Stromal cell of bone marrow (primary cell): ENCODE data around the gene EMILIN1.
A peak's percentile ranks its signal among the peaks of the same experiment; 100 is the strongest.
"Not testable (repeated sequence)": the region's sequence is repeated elsewhere in the genome, so short reads cannot be mapped to it uniquely, and the experiment has no call there.

ENCODE experiments used
- DNase-seq: peaks from one replicate; pipeline ENCODE4 v3.0.0-alpha.2; 2012; ENCODE audit warnings: low read depth

Gene EMILIN1

GRCh38 chr2:27053776-27054175, 24.6 kb upstream of the EMILIN1 start:
- DNase-seq: no peak

DNA sequence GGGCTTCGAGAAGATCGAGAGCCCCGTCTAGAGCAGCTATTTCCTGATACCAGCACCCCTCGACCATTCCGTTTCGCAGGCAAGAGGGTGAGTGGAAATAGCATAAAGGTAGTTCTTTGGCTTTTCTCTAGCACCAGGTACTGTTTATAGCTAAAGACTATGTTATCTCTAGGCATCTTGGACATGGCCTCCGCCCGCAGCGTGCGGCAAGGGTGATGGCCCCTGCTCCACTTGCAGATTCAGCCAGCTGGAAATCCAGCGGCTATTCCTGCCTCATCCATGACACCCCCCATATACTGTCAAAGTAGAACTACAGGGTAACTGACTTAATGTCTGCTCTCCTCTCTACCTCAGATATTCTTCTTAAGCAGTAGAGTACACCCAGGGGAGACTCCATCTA, 23.7 kb upstream of the EMILIN1 start:
- DNase-seq: no peak

DNA sequence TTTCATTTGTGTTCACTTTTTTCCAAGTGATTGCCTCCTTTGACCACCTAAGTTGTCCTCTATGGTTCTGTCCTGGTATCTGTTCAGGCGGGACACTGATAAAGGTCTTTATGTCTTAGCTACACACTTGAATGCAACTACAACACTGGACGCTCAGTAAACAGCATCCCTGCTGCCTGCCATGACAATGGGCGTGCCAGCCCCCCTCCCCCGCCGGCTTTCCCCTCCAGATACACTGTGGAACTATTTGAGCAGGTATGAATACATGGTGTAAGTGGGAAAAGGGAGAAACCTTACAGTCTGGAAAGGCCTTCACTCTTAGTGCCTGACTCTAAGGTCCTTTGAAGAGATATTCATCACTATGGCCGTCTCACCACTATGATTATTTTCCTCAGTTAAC, 21.2 kb upstream of the EMILIN1 start:
- no peak for DNase-seq

- no peak for DNase-seq
These were observed 20.2 kb upstream of the EMILIN1 start for GRCh38 chr2:27058210-27058609.

DNA sequence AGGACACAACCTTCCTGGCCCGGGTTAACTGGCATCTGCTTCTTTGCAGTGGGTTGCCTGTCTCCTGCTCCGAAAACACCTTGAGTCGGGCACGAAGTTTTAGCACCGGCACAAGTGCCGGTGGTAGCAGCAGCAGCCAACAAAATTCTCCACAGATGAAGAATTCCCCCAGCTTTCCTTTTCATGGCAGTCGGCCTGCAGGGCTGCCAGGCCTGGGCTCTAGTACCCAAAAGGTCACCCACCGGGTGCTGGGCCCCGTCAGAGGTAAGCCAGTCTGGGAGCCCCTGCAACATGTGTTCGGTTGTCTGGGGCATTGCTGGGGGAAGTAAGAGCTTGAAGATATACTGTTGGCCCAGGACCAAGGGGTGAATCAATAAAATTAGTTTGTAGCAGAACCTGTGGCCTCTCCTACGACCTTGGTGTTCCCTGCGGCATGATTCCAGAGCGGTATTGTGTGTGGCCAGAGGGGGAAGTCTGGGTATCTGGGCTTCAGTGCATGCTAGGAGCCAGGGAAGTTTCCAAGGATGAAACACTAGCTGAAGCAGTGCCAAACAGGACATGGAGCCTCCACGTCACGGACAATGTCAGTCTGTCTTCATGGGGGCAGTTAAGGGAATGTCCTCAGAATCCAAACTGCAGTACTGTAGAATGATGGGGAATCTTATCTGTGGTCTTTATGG, 19.1 kb upstream of the EMILIN1 start:
- no peak for DNase-seq

GRCh38 chr2:27060323-27060722, 18.1 kb upstream of the EMILIN1 start:
- no peak for DNase-seq

DNA sequence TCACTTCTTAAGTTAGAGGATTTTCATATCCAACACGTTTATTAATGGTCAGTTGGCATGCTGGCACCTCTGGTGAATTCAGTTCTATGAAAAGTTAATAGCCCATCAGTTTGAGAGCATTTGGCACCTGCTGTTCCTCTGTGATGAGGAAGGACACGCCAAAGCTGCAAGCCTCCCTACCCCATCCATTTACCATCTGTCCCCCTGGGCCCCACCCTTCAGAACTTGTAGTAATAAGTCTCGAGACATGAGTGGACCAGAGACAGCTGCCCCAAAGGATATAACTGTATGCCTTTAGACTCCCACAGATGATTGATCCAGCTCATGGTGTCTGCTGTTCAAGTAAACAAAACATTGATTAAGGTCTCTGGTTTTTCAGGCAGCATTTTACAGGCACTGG, 13.3 kb upstream of the EMILIN1 start:
- no peak for DNase-seq

DNA sequence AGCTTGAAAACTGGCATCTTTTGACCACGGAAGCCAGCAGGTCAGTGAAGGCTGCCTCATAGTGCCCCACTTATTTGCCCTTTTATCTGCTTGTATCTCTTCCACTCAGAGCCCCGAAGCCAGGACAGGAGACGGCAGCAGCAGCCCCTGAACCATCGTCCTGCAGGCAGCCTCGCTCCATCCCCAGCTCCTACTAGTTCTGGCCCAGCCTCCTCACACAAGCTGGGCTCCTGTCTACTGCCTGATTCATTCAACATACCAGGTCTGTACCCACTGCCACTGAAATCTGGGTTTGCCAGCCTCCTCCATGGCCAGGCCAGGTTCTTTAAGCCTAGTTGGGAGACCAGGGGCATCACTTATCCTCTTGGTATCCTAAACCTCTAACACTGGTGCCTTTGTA, 11.0 kb upstream of the EMILIN1 start:
- DNase-seq: no peak

DNA sequence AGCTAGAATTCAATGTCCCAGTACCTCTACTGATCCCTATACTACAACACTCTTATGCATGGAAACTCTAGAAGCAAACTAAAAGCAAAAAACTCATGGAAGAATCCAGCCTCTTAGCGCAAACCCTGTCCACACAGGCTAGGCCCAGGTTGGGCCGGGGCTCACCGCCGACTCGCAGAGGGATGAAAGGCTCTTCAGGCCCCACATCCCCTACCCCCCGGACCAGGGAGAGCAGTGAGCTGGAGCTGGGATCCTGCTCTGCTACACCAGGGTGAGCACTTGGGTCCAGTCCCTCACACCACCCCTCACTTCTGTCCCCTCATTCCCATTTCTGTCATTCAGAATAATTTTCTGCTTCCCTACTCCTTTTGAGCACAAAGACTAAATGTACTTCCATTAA, 9.0 kb upstream of the EMILIN1 start:
- DNase-seq: no peak

- no peak for DNase-seq
These were observed 8.3 kb upstream of the EMILIN1 start for GRCh38 chr2:27069961-27070618.

DNA sequence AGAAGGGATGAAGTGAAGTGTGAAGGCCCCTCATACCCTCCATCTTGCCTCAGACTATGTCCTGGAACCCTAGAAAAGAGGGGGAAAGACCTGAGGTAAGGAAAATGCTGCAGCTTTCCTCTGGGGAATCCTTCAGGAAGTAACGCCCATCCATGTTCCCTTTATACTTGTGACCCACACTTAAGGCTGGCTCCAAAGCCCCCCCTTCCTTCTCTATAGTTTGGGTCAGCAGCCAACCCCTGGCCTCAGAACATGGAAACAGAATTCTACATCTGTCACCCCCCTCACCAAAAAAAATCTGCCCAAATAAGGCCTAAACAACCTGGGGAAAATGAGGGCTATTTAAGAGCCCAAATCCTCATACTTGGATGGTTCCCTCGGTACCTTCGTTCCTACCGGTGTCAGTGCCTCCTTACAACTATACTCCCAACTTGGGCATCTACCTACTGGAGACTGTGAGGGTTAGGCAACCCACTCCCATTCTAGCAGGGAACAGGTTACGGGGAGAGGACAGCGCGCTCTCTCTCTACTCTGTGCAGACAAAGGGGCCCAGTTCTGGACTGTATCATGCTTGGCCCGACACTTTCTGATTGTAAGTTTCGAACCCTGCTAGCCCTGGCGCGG, 7.7 kb upstream of the EMILIN1 start:
- no peak for DNase-seq

DNA sequence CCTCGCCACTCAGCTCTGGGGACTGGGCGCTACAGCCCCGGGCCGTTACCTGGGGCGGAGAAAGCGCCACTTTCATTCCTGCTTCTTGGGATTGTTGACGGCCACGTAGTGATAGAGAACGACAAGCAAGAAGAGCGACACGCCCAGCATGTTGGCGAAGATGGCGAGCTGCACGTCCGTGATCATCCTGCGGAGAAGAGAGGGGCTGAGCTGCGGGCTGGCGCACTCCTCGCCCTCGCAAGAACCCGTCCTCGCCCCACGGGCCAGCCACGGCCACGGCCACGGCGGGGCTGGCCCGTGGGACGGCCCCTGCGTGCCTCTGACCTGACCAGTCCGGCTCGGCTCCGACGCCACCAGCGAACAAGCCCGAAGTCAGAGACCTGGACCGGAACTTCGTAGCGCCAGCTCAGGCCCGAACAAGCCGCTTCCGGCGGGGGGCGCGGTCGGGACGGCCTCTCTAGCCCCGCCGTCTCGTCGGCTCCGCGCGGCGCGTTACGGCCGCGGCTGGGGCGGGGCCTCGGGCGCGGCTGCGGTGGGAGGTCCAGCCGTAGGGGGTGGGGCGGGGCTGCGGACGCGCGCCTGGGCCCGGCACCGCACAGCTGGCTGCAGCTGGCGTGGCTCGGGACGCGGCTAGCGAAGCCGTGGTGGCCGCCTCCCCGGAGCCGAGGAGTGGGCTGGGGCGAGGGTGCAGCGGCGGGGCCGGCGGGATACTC, 7.0 kb upstream of the EMILIN1 start, which contains the start of gene OST4:
Gene OST4 (minus strand): TSS at position 378 of the 713 bp plus-strand sequence.
- peak; percentile 88 for DNase-seq

DNA sequence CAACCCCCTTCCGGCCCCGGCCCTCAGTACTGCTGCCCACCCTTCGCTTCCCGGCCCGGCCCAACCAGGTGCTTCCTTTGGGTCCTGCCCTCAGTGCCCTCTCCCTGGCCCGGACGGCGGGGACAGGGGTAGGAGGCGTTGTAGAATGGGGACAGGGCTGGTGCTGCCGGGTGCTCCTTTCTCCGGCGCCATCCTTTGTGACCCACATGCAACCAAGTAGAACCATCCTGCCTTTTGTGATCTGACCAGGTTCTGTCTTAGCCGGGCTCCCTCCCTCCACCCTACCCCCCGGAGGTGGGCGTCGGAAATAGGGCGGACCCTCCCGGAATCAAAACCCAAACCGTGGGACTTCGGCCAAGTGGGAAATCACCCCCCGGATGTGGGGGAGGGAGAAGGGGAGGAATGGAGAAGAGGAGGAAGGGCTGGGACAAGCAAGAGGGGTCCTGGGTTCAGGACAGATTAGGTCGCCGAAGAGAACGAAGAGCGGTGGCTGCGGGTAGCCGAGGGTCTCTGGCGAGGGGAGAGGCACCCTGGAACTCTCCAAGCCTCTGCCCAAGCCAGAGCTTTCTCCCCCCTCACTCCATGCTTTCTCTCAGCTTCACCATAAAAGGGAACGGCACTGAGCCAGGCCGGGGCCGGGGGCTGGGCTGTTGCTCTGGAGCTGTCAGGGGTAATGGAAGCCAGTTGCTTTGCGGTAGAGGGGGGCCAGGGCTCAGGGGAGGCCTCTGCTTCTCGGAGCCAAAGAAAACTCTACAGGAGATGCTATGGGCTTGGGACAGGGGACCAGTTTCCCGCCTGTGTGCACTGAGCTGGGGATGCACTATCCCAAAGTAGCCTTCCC, 6.2 kb upstream of the EMILIN1 start:
- no peak for DNase-seq

DNA sequence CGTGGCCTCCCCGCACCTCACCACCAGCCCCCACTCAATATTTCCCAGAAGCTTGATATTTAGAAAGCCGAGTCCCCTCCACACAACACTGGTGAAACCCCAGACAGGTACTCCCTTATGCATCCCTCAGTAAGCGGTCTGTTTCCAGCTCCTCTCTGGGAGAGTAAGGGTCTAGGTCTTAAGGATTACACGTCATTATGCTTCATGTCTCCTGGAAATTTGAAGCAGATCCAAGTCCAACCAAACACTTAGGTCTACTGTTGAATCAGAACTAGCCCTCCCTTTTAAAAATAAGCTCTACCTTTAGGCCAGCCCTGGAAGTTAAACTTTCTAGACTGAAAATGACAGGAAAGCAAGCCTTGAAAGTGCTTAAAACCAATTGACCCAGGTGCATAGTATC, 5.5 kb upstream of the EMILIN1 start:
- DNase-seq: no peak

DNA sequence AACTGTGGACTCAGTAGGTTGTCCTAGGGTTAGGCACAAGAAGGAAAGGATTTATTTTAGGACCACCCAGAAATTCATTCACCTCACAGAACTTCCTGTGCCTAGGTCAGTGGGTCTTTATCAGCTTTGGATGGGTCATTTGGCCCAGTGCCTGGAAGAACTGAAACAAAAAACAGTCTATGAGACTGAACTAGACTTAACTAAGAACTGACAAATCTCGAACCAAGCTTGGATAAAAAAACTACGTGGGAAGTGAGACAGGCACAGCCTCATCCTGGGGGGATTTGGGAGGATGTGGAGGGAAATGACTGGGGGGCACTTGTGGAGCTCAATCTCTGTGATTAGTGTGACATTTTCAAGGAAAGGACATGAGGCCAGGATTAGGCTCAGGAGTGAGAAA, 4.6 kb upstream of the EMILIN1 start:
- DNase-seq: no peak

- DNase-seq: no peak
These were observed 3.5 kb upstream of the EMILIN1 start for GRCh38 chr2:27074738-27075565.

DNA sequence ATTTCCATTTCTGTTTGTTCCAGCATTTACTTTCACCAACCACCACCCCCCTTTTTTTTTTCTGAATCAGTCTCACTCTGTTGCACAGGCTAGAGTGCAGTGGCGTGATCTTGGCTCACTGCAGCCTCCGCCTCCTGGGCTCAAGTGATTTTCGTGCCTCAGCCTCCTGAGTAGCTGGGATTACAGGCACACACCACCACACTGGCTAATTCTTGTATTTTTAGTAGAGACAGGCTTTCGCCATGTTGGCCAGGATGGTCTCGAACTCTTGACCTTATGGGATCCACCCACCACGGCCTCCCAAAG, 2.9 kb upstream of the EMILIN1 start:
- not testable (repeated sequence) for DNase-seq

DNA sequence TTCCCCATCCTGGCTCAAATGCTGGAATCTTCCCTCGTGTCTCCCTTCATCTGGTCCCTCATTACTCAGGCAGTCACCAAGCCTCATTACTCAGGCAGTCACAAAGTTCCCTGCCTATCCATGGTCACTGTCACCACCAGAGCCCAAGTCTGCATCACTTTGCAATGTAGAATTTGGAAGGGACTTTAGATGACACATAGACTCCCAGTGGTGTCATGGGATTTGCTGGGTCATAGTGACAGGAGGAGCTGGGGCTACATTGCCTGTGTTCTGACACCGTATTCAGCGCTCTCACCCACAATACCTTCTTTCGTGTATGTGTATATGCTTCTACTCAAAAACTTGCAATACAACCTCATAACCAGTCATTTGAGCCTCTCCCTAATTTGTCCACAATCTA, 2.1 kb upstream of the EMILIN1 start:
- no peak for DNase-seq

DNA sequence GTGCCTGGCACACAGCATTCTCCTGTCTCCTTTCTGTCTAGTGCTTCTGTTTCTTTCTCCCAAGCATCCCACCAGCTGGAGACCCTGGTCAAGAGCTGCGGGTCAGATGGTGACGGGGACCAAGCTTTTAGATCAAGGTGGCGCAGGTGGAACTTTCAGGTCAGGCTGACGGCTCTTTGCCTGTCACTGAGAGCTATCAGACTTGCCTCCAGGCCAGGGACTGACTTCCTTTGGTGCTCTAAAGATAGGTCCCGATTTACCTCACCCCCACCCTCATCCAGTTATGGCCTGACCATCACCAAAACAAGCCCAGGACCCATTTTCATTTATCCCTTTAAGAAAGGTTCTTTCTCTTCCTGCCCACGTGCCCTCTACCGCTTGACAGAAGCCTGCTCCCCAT, 1.2 kb upstream of the EMILIN1 start:
- no peak for DNase-seq

GRCh38 chr2:27079233-27080139, 1.1 kb downstream of the EMILIN1 start:
- no peak for DNase-seq
